GM19468 (cell line): Measurements from ENCODE around the gene RNF7.
A peak's percentile ranks its signal among the peaks of the same experiment; 100 is the strongest.
"Not testable (repeated sequence)": the region's sequence is repeated elsewhere in the genome, so short reads cannot be mapped to it uniquely, and the experiment has no call there.

Source experiments
- ATAC-seq: cut with Tn5 transposase; IDR thresholded peaks from one replicate; pipeline ENCODE4 v1.9.1; 2021; ENCODE audit warnings: mild to moderate bottlenecking, moderate library complexity, moderate number of reproducible peaks; ENCODE audit not compliant: unreplicated experiment; ENCODE audit errors: extremely low read depth

RNF7 gene

GRCh38 chr3:141738022-141738890 lies at the start of gene RNF7:
Gene RNF7 (plus strand): TSS chr3:141738298. CDS start chr3:141738342, 44 bp downstream.
- ATAC-seq, result peak; percentile 93

GRCh38 chr3:141690431-141691072 lies 47.5 kb upstream of the RNF7 start:
- no peak for ATAC-seq

- not testable (repeated sequence) for ATAC-seq
Measured at GRCh38 chr3:141691471-141691870, 46.6 kb upstream of the RNF7 start.

- ATAC-seq, result not testable (repeated sequence)
Measured at GRCh38 chr3:141692973-141693372, 45.1 kb upstream of the RNF7 start.

DNA sequence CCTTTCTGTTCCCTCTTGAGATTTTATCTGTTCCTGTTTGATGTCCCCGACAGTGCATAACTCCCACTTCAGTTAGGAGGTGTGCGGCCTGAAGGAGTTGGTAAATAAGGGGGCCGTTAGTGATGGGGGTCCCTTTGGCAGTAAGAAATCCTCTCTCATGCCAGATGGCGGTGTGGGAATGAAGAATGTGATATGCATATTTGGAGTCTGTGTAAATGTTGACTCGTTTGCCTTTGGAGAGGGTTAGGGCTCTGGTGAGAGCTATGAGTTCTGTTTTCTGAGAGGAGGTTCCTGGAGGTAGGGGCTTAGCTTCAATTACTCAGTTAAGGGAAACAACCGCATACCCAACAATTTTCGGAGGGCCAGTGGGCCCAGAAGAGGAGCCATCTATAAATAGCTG lies 38.8 kb upstream of the RNF7 start:
- no peak for ATAC-seq

DNA sequence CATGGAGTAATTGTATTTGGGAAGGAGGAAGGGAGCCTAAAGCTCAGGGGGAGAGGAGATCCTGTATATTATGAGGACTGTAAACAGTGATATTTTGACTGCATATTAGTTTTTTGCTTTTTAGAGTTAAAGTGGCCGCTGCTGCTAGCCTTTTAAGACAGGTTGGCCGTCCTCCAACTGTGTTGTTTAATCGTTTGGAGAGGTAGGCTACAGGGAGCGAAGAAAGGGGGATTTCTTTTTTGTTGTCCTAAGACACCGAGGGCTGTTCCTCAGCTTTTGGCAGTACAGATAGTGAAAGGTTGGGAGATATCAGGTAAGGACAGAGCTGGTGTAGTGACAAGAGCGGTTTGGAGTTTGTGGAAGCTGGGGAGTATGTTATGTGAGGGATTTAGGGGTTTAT lies 38.2 kb upstream of the RNF7 start:
- no peak for ATAC-seq

DNA sequence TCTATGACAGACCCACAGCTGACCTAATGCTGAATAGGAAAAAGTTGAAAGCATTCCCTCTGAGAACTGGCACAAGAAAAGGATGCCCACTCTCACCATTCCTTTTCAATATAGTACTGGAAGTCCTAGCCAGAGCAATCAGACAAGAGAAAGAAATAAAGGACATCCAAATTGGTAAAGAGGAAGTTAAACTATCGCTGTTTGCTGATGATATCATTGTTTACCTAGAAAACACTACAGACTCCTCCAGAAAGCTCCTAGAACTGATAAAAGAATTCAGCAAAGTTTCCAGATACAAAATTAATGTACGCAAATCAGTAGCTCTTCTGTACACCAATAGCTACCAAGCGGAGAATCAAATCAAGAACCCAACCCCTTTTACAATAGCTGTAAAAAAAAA lies 34.7 kb upstream of the RNF7 start:
- ATAC-seq, result not testable (repeated sequence)

- ATAC-seq, result no peak
Measured at GRCh38 chr3:141707741-141708203, 30.3 kb upstream of the RNF7 start.

GRCh38 chr3:141708367-141708766 lies 29.7 kb upstream of the RNF7 start:
- no peak for ATAC-seq

DNA sequence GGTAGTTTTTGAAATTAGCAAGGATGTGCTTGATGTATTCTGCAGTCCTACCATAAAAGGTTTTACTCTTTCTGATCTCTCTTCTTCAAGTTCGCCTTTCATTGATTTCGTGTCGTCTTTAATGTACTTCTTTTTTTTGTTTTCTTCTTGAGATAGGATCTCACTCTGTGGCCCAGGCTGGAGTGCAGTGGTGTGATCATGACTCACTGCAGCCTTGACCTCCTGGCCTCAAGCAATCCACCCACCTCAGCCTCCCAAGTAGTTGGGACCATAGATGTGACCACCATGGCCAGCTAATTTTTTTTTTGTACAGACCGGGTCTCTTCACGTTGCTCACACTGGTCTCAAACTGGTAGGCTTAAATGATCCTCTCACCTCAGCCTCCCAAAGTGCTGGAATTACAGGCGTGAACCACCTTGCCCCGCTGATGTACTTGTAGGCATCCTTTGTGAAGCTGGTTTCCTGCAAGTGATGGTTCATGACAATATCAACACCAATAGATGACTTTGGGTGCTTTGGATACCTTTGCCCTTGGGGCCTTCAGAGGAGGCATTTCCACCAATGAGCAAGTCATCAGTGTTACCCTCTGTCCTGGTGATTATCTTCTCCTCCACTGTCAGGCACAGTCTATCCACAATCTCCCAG lies 28.9 kb upstream of the RNF7 start:
- ATAC-seq, result no peak

DNA sequence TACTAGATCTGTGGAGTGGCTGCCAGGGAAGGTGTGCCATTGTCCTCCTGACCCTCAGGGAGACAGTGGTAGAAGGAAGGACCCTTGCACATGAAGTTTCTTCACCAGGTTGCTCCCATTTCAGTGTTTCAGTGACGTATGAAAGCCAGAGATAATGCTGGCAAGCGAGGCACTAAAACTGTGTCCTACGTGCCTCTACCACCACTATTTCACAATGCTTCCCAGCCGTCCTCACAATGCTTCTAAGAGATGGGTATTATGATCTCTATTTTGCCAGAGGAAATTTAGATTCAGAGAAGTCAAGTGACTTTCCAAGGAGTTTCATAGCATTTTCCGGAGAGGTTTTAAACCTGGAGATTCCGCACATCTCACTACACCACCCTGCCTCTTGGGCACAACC lies 28.0 kb upstream of the RNF7 start:
- ATAC-seq, result no peak

DNA sequence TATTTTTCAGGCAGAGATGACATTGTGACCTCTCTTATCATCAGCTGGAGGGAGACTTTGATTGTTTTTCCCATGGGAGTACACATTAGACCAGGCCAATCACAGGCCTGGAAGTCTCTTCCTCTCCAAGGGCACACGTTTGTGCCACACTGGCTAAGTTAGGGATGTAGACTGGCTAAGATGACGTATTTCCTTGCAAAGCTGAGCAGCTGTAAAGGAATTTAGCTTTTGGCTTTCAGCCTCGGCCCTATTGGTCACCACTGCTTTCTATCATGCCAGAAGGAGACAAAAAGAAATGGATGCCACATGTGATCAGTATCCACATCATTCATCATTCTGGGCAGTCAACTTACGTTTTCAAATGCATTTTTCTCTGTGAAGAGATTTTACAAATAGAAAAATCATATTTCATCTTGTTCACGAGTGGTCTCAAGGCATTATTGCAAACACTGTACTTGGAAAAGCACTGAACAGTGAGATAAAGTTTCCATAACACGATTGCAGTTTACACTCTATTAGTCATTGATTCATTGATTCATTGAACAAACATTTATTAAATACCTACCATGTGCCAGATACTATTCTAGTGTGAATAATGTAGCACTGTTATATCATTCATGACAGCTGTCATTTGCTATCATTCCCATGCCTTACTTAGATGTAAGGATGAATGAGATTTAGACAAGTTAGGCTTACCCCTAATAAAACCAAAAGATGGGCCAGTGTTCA lies 27.0 kb upstream of the RNF7 start:
- ATAC-seq, result no peak

DNA sequence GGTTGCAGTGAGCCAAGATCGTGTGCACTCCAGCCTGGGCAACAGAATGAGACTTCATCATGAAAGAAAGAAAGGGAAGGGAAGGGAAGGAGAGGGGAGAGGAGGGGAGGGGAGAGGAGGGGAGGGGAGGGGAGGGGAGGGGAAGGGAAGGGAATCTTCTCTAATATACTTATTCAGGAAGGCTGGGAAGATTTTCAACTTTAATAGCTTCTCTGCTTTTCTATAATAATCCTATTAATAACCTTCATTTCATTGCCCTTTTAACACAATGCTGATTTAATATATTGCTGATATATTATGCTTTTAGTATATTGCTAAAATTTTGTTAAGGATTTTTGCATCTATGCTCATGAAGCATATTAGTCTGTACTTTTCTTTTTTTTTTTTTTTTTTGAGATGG lies 23.4 kb upstream of the RNF7 start:
- no peak for ATAC-seq

DNA sequence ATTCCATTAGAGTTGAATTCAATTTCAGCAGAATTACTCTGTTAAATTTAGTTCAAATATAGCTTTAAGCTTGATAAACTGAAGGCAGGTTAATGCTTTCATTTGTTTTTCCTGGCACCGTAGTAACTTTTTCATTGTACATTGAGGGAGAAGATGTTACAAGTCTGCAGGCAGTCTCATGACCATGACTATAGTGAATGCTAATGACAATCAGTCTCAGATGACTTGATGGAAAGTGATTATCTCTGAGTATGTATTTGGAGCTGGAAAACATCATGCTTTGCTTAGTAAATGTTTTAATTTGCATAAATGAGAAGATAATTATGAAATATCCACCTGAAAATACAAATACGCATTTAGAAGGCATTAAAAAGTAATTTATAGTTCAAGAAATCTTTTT lies 16.0 kb upstream of the RNF7 start:
- no peak for ATAC-seq

GRCh38 chr3:141722648-141723047 lies 15.4 kb upstream of the RNF7 start:
- ATAC-seq, result no peak

GRCh38 chr3:141723255-141723654 lies 14.8 kb upstream of the RNF7 start:
- no peak for ATAC-seq

DNA sequence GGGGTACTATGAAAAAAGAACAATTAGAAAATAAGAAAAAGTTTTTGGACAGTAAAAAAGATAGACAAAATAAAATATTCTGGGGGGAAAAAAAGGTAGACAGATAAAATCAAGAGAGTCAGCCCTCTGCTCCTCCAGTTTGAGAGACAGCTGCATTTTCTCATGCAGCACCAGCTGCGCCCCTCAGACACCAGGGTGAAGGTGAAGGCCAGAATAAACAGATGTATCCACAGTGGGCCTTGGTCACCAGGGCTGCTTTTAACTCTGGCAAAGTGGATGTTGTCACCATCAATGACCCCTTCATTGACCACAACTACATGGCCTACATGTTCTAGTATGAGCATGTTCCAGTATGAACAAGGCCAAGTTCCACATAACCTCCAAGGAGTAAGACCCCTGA lies 13.9 kb upstream of the RNF7 start:
- ATAC-seq, result no peak

DNA sequence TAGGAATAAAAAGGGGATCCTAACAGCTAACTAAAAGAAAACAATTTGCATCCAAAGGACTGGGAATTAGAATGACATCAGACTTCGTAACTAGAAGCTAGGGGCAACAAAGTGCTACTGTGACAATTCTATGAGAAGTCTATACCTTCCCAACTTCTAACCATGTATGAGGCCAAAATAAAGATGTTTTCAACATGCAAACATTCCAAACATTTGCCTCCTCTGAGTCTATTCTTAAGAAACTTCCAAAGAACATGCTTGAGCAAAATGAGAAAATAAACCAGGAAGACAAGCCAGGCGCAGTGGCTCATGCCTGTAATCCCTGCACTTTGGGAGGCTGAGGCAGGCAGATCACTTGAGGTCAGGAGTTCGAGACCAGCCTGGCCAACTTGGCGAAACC lies 13.1 kb upstream of the RNF7 start:
- ATAC-seq, result no peak

GRCh38 chr3:141726483-141726882 lies 11.6 kb upstream of the RNF7 start:
- ATAC-seq, result no peak

DNA sequence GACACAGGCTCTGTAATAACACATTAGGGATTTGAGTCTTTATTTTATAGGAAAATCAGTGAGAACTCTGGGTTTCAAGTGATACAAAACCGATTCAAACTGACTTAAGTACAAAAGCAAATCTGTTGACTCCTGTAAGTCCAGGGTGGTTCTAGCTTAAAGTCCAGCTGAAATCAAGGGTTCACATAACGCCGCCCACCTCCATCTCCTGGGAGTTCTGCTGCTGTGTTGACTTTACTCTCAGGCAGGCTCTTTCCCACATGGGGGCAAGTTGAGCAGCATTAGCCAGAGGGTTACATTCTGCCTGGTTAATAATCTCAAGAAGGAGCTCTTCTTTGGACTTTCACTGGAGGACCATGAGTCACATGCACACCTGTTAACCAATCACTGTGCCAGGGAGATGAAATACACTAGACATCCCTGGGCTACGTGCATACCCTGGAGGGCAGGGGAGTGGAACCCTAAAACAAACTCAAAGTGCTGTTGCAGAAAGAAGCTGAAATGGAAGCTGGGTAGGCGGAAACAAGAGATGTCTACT lies 9.7 kb upstream of the RNF7 start:
- no peak for ATAC-seq
